NCI-H226 (cell line): Measurements from ENCODE around the gene TUBB2B.
"Not testable (repeated sequence)": the region's sequence is repeated elsewhere in the genome, so short reads cannot be mapped to it uniquely, and the experiment has no call there.

Experiments used
- DNase-seq: peaks from one replicate; pipeline ENCODE4 v3.0.0-alpha.2; 2015

TUBB2B gene

DNA sequence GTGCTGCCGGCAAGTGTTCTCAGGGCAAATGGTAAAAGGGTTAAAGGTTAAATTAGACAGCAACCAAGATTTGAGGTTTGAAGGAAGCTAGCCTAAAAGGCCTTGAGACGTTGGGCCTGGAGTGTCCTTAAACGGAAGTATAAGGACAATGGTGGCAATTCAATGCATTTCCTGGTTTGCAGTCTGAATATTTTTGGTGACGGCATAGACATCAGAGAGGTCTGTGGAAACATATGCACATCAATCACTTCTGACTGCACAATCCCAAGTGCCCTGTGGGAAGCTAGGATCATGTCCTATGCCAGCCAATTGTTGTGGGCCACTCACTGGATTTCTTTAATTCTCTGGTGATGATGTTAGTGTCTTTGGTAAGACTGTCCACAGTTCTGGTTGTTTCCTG, 44.4 kb downstream of the TUBB2B start:
- DNase-seq = no peak

DNA sequence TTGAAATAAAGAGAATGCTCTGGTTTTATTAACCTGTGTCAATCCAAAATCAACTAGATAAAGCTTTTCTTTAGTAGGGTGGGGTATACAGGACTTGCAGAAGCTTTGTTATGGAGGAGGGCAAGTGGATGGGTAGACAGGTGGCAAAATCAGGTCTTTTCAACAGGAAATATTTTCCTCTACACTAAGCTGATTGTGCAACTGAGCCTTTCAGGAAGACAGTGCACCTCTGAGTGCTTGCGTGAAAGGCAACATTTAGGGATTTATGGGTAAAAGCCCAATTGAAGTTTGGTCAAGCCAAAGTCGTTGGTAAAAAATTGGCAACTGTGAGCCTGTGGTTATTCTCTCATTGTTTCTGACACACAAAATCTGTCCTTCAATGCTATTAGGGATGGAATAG, 46.3 kb downstream of the TUBB2B start:
- DNase-seq = no peak

DNA sequence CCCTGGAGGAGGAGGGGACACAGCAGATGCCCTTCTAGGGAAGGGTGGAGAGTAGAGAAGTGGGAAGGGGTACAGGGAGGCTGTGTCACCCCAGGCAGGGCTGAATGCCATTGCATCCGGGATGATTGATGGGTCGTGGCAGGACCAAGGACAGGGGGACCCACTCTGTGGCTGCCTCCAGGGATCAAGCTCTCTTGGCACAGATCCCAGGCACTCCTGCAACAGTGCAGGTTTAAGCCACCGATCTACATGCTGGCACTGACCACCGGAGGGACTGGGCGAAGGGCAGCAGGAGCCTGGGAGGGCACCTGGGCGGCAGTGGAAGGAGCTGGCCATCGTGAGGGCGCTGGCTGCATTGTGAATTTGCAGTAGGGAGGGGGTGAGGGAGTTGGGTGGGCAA, 47.5 kb downstream of the TUBB2B start:
- DNase-seq = not testable (repeated sequence)

DNA sequence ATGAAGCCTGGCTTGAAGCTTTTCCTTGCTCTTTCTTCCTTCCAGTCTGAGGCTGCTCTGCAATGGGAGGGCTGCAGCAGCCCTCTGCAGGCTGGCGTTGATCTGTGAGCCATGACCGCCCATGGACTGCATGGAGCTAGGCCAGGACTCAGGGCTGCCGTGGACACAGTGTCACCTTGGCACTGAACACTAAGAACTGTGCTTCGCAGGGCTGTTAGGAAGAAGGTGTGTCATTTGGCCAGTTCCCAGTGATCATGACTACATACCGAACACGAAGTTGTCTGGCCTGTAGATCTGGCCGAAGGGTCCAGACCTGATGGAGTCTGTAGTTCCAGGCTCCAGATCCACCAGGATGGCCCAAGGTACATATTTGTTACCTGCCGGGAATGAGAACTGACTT, 48.8 kb downstream of the TUBB2B start:
- not testable (repeated sequence) for DNase-seq

DNA sequence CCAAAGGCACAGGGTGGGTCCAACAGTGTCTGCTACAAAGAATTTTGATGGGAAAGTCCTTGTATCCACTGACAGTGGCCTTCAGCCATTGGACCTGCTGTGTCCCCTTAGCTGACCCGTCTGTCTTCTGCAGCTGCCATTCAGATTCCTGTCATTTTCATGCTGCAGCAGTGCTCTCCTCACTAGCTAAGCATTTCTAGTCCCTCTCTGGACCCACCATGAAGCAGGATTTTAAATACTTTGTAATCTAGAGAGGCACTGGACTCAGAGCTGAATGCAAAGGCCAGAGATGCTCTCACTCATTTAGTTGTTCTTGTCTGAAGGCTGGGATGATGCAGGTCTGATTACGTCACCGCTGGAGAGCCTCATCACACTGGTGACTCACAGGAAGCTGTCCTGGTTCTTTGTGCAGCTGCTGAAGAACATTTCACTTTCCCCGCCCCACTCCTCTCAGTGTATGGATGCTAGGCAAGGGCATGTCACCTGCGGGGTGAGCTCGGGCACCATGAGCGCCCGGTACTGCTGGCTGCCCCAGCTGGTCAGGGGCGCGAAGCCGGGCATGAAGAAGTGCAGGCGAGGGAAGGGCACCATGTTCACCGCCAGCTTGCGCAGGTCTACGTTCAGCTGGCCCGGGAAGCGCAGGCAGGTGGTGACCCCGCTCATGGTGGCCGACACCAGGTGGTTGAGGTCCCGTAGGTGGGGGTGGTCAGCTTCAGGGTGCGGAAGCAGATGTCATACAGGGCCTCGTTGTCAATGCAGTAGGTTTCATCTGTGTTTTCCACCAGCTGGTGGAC, 50.7 kb downstream of the TUBB2B start:
- peak; percentile 85 for DNase-seq

DNA sequence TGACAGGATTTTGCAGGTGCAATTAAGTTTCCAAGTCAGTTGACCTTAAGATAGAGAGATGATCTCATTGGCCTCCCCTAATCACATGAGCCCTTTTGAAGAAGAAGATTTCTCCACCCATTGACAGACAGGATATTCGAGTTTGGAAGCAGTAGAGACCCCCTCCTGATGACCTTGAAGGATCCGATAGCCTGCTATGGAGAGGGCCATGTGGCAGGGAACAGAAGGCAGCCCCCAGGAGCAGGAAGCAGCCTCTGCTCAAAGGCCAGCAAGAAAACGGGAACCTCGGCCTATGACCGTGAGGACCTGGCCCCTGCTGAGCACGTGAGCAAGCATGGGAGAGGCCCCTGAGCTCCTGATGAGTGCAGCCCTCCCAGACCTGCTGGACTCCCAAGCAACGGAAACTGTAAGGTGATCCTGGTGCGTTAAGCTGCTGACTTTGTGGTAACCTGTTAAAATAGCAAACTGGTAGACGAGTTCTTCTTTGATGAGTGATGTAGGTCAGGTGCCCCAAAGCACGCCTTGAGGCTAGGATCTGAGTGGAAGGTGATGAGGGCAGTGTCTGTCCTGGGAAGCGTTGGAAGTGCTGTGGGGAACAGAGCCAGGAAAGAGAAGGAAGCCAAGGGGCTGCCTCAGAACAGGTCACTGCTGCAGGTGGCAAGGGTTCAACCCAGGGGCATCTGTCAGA, 51.6 kb downstream of the TUBB2B start:
- no peak for DNase-seq
